ENCODE data around the gene TEX2. TPM values are rescaled to one million over a fixed set of nuclear protein-coding genes. Genes with fewer than 3 reads are reported as not detected.

TEX2 gene
- total and polyA plus RNA-seq, 2 of the 13 experiments (the other 11 are each of a cell fraction or from before 2014, with no cell fraction given) = 21.4 to 37.7 TPM

- TF ChIP-seq MAZ (IDR thresholded peaks at IDR 0.05; ENCODE audit: borderline replicate concordance, low read depth, low read length) = peak; percentile 67
- peak; percentile 98 for TF ChIP-seq MAZ (CRISPR knock-in tag; IDR thresholded peaks at IDR 0.05; ENCODE audit: low read depth)
- no peak for TF ChIP-seq HDAC6 (IDR thresholded peaks at IDR 0.05; ENCODE audit: low read depth, low read length)
- TF ChIP-seq HOMEZ (CRISPR knock-in tag; IDR thresholded peaks at IDR 0.05; ENCODE audit: low read depth) = no peak
- 0 out of 2 replicates have a peak, but pooled peaks have one; percentile 23 for TF ChIP-seq E2F5 (CRISPR knock-in tag; conservative IDR thresholded peaks at IDR 0.05)
- peak; percentile 69 for TF ChIP-seq ZFP91 (CRISPR knock-in tag; IDR thresholded peaks at IDR 0.05; ENCODE audit: borderline replicate concordance)
- TF ChIP-seq ZNF138 (CRISPR knock-in tag; IDR thresholded peaks at IDR 0.05; ENCODE audit: low read depth) = peak; percentile 83
- TF ChIP-seq ZNF775 (CRISPR knock-in tag; IDR thresholded peaks at IDR 0.05; ENCODE audit: borderline replicate concordance) = no peak
- TF ChIP-seq HHEX (CRISPR knock-in tag; IDR thresholded peaks at IDR 0.05) = no peak
- peak; percentile 69; the same call in 1 of the 2 replicates for TF ChIP-seq ZNF891 (CRISPR knock-in tag; IDR thresholded peaks at IDR 0.05)
- no peak for TF ChIP-seq ZFP36L2 (CRISPR knock-in tag; IDR thresholded peaks at IDR 0.05)
- TF ChIP-seq ETV6 (CRISPR knock-in tag; conservative IDR thresholded peaks at IDR 0.05) = no peak
- TF ChIP-seq SIN3B (IDR thresholded peaks at IDR 0.05; ENCODE audit: low read length) = 0 out of 2 replicates have a peak, but pooled peaks have one; percentile 33
- peak; percentile 64 for TF ChIP-seq TBX2 (CRISPR knock-in tag; IDR thresholded peaks at IDR 0.05; ENCODE audit: borderline replicate concordance)
- TF ChIP-seq EEA1 (CRISPR knock-in tag; IDR thresholded peaks at IDR 0.05; ENCODE audit: borderline replicate concordance) = peak; percentile 94
- TF ChIP-seq KDM6A (CRISPR knock-in tag; IDR thresholded peaks at IDR 0.05; ENCODE audit: low read depth) = no peak
- TF ChIP-seq CBFB (CRISPR knock-in tag; IDR thresholded peaks at IDR 0.05) = peak; percentile 67
- TF ChIP-seq CCDC6 (CRISPR knock-in tag; IDR thresholded peaks at IDR 0.05) = peak; percentile 97
- TF ChIP-seq THRA (CRISPR knock-in tag; IDR thresholded peaks at IDR 0.05; ENCODE audit: borderline replicate concordance) = peak; percentile 77
- peak; percentile 34; the same call in 1 of the 2 replicates for TF ChIP-seq ZSCAN12 (CRISPR knock-in tag; IDR thresholded peaks at IDR 0.05)
- TF ChIP-seq GTF3A (CRISPR knock-in tag; conservative IDR thresholded peaks at IDR 0.05) = peak; percentile 93; the same call in 1 of the 2 replicates
- TF ChIP-seq ZSCAN5A (CRISPR knock-in tag; IDR thresholded peaks at IDR 0.05; ENCODE audit: borderline replicate concordance) = no peak
- TF ChIP-seq ZBTB38 (CRISPR knock-in tag; IDR thresholded peaks at IDR 0.05) = peak; percentile 19
These were observed 133.1 kb downstream of the TEX2 start, which contains the start of gene ERN1 (continued) for GRCh38 chr17:64129765-64130558.

Measured in HepG2 (cell line).